Measurements from ENCODE around the gene CUL1. TPM values are rescaled to one million over a fixed set of nuclear protein-coding genes. Genes with fewer than 3 reads are reported as not detected.

Gene CUL1
- total and polyA plus RNA-seq, 2 donors (not counting 3 experiments of a cell fraction or from before 2014, with no cell fraction given): 25.7 to 50.2 TPM

DNA sequence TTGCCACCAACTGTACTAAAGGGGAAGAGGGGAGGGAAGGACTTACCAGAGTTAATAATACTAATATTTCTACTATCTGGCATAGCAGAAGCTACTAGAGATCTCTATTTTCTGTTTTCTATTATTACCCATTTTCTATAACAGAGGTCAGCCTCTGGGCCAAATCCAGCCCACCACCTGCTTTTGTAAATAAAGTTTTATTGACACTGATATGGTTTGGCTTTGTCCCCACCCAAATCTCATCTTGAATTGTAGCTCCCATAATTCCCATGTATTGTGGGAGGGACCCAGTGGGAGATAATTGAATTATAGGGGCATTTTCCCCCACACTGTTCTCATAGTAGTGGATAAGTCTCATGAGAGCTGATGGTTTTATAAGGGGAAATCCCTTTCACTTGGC is 45.9 kb upstream of the CUL1 start:
- H3K79me2 ChIP-seq (ENCODE audit: control insufficient read depth, insufficient read depth, low read length): no peaks in the 10 kb centered on the region
- intact Hi-C loops (cut with micrococcal nuclease) (no loop called here), dilution Hi-C loops (cut with MboI; ENCODE audit: extremely low pct_ligation_motif_present, low sequenced_read_pairs) (no loop called here)
- ChIA-PET POLR2A (no interaction called here), CTCF (no interaction called here)
- DNase-seq (ENCODE audit: low read depth, low spot score) (no peak), FAIRE-seq (no peak)
- no peaks in the 10 kb centered on the region for H3K9me1 ChIP-seq (replicated peaks; ENCODE audit: control insufficient read depth, extremely low read depth, insufficient read depth, low read length)
- no peak overlapping the region for H3K4me3 ChIP-seq (replicated peaks in 1 of 3; ENCODE audit: insufficient read depth in 1 of 3, low read depth in 1 of 3, low read length in 3 of 3)
- no peak overlapping the region for H3K4me2 ChIP-seq (ENCODE audit: insufficient read depth, low read length)
- no peak overlapping the region for H3K9ac ChIP-seq (replicated peaks; ENCODE audit: extremely low read depth, insufficient read depth, low read length)
- no TSS peak for BruUV-seq (replicated peaks)
- no peaks in the 10 kb centered on the region for H3K27me3 ChIP-seq (ENCODE audit: control insufficient read depth in 2 of 2, insufficient read depth in 2 of 2, low read length in 2 of 2)
- H3K9me3 ChIP-seq (replicated peaks; ENCODE audit: control insufficient read depth, insufficient read depth, low read length): no peaks in the 10 kb centered on the region
- H3K36me3 ChIP-seq (ENCODE audit: control insufficient read depth in 2 of 2, extremely low read depth in 1 of 2, insufficient read depth in 2 of 2, low read length in 2 of 2): no peaks in the 10 kb centered on the region
- TF ChIP-seq JUN (IDR thresholded peaks at IDR 0.05; ENCODE audit: borderline replicate concordance, insufficient read depth, insufficient read length, low read depth): no peak
- TF ChIP-seq GATA2 (IDR thresholded peaks at IDR 0.05; ENCODE audit: insufficient read depth, insufficient read length, low read depth, low read length): no peak
- TF ChIP-seq POLR2AphosphoS5 (IDR thresholded peaks at IDR 0.05; ENCODE audit: insufficient read depth, low read depth, low read length): no peak
- TF ChIP-seq EZH2 (IDR thresholded peaks at IDR 0.05; ENCODE audit: borderline replicate concordance, low read depth, low read length, severe bottlenecking): no peak
- TF ChIP-seq POLR2A (IDR thresholded peaks at IDR 0.05; ENCODE audit: low read depth, low read length): no peak
- TF ChIP-seq, protein P1, sequence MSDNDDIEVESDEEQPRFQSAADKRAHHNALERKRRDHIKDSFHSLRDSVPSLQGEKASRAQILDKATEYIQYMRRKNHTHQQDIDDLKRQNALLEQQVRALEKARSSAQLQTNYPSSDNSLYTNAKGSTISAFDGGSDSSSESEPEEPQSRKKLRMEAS (IDR thresholded peaks at IDR 0.05; ENCODE audit: insufficient read depth, insufficient read length): no peak
- no peak for TF ChIP-seq FOS (IDR thresholded peaks at IDR 0.05; ENCODE audit: borderline replicate concordance, insufficient read depth, low read length)
- no peak for TF ChIP-seq MYC (IDR thresholded peaks at IDR 0.05; ENCODE audit: low read depth, low read length)
- H3K27ac ChIP-seq (ENCODE audit: insufficient read depth, low read depth, low read length): no peak overlapping the region
- H4K20me1 ChIP-seq (replicated peaks; ENCODE audit: control insufficient read depth, extremely low read depth, insufficient read depth, low read length): no peaks in the 10 kb centered on the region
- no peak overlapping the region for H2AFZ ChIP-seq (ENCODE audit: low read depth, low read length)
- no peaks in the 10 kb centered on the region for H3K4me1 ChIP-seq (ENCODE audit: control insufficient read depth, extremely low read depth, insufficient read depth, low read length)

DNA sequence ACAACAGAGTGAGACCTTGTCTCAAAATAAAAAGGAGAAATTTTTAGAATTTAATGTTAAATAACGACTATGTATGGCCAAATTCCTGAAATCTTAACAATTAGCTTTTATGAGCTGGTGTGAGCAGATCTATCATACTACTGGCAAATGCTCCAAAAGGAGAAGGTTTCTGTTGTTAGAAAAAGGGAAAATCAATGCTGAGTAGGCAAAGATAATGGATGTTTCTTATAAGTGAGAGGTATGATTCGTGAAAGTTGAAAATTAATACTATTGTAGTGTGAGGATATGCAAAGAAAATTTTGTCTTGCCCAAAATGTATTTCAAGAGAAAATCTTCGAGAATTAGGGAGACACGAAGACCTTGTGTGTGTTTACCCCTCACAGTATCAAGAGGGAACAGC is 40.8 kb upstream of the CUL1 start:
- dilution Hi-C loops (cut with MboI; ENCODE audit: extremely low pct_ligation_motif_present, low sequenced_read_pairs) (no loop called here), intact Hi-C loops (cut with micrococcal nuclease) (no loop called here)
- ChIA-PET CTCF (no interaction called here), POLR2A (no interaction called here)
- Histone ChIP-seq H4K20me1 (replicated peaks; ENCODE audit: control insufficient read depth, extremely low read depth, insufficient read depth, low read length) (no peaks in the 10 kb centered on the region), H3K27ac (ENCODE audit: insufficient read depth, low read depth, low read length) (no peak overlapping the region), H3K9me3 (replicated peaks; ENCODE audit: control insufficient read depth, insufficient read depth, low read length) (no peaks in the 10 kb centered on the region), H3K4me1 (ENCODE audit: control insufficient read depth, extremely low read depth, insufficient read depth, low read length) (no peaks in the 10 kb centered on the region), H3K36me3 (ENCODE audit: control insufficient read depth in 2 of 2, extremely low read depth in 1 of 2, insufficient read depth in 2 of 2, low read length in 2 of 2) (no peaks in the 10 kb centered on the region), H3K4me3 (replicated peaks in 1 of 3; ENCODE audit: insufficient read depth in 1 of 3, low read depth in 1 of 3, low read length in 3 of 3) (no peak overlapping the region), H2AFZ (ENCODE audit: low read depth, low read length) (no peak overlapping the region), H3K4me2 (ENCODE audit: insufficient read depth, low read length) (no peak overlapping the region), H3K9ac (replicated peaks; ENCODE audit: extremely low read depth, insufficient read depth, low read length) (no peak overlapping the region), H3K9me1 (replicated peaks; ENCODE audit: control insufficient read depth, extremely low read depth, insufficient read depth, low read length) (no peaks in the 10 kb centered on the region), H3K79me2 (ENCODE audit: control insufficient read depth, insufficient read depth, low read length) (no peaks in the 10 kb centered on the region), H3K27me3 (ENCODE audit: control insufficient read depth in 2 of 2, insufficient read depth in 2 of 2, low read length in 2 of 2) (no peaks in the 10 kb centered on the region)
- DNase-seq (ENCODE audit: low read depth, low spot score): no peak
- TF ChIP-seq, protein P1 (IDR thresholded peaks at IDR 0.05; ENCODE audit: insufficient read depth, insufficient read length): no peak
- TF ChIP-seq EZH2 (IDR thresholded peaks at IDR 0.05; ENCODE audit: borderline replicate concordance, low read depth, low read length, severe bottlenecking) (no peak), POLR2AphosphoS5 (IDR thresholded peaks at IDR 0.05; ENCODE audit: insufficient read depth, low read depth, low read length) (no peak), POLR2A (IDR thresholded peaks at IDR 0.05; ENCODE audit: low read depth, low read length) (no peak), MYC (IDR thresholded peaks at IDR 0.05; ENCODE audit: low read depth, low read length) (no peak), JUN (IDR thresholded peaks at IDR 0.05; ENCODE audit: borderline replicate concordance, insufficient read depth, insufficient read length, low read depth) (no peak), FOS (IDR thresholded peaks at IDR 0.05; ENCODE audit: borderline replicate concordance, insufficient read depth, low read length) (no peak), GATA2 (IDR thresholded peaks at IDR 0.05; ENCODE audit: insufficient read depth, insufficient read length, low read depth, low read length) (no peak)
- TF ChIP-seq, protein P2, sequence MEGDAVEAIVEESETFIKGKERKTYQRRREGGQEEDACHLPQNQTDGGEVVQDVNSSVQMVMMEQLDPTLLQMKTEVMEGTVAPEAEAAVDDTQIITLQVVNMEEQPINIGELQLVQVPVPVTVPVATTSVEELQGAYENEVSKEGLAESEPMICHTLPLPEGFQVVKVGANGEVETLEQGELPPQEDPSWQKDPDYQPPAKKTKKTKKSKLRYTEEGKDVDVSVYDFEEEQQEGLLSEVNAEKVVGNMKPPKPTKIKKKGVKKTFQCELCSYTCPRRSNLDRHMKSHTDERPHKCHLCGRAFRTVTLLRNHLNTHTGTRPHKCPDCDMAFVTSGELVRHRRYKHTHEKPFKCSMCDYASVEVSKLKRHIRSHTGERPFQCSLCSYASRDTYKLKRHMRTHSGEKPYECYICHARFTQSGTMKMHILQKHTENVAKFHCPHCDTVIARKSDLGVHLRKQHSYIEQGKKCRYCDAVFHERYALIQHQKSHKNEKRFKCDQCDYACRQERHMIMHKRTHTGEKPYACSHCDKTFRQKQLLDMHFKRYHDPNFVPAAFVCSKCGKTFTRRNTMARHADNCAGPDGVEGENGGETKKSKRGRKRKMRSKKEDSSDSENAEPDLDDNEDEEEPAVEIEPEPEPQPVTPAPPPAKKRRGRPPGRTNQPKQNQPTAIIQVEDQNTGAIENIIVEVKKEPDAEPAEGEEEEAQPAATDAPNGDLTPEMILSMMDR (IDR thresholded peaks at IDR 0.05; ENCODE audit: extremely low read depth in 1 of 2, insufficient read depth in 1 of 2, low read depth in 1 of 2, low read length in 2 of 2): no peak
- BruUV-seq (replicated peaks): no TSS peak
- FAIRE-seq: no peak
